ENCODE results near the gene EHMT1. TPM values are rescaled to one million over a fixed set of nuclear protein-coding genes. Genes with fewer than 3 reads are reported as not detected.

EHMT1 gene
- total and polyA plus RNA-seq, 2 of the 13 experiments (the other 11 are each of a cell fraction or from before 2014, with no cell fraction given) = 23.0 to 27.1 TPM

GRCh38 chr9:137618105-137619067, at the start of gene EHMT1 (continued):
- TF ChIP-seq, protein P1, sequence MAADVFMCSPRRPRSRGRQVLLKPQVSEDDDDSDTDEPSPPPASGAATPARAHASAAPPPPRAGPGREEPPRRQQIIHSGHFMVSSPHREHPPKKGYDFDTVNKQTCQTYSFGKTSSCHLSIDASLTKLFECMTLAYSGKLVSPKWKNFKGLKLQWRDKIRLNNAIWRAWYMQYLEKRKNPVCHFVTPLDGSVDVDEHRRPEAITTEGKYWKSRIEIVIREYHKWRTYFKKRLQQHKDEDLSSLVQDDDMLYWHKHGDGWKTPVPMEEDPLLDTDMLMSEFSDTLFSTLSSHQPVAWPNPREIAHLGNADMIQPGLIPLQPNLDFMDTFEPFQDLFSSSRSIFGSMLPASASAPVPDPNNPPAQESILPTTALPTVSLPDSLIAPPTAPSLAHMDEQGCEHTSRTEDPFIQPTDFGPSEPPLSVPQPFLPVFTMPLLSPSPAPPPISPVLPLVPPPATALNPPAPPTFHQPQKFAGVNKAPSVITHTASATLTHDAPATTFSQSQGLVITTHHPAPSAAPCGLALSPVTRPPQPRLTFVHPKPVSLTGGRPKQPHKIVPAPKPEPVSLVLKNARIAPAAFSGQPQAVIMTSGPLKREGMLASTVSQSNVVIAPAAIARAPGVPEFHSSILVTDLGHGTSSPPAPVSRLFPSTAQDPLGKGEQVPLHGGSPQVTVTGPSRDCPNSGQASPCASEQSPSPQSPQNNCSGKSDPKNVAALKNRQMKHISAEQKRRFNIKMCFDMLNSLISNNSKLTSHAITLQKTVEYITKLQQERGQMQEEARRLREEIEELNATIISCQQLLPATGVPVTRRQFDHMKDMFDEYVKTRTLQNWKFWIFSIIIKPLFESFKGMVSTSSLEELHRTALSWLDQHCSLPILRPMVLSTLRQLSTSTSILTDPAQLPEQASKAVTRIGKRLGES (CRISPR knock-in tag; IDR thresholded peaks at IDR 0.05; ENCODE audit: borderline replicate concordance) = no peak
- TF ChIP-seq ZNF616 (CRISPR knock-in tag; IDR thresholded peaks at IDR 0.05; ENCODE audit: low read depth) (no peak), PRDM4 (CRISPR knock-in tag; IDR thresholded peaks at IDR 0.05; ENCODE audit: borderline replicate concordance) (no peak), ZNF24 (IDR thresholded peaks at IDR 0.05) (no peak), ARNT (IDR thresholded peaks at IDR 0.05) (no peak), EED (CRISPR knock-in tag; IDR thresholded peaks at IDR 0.05) (peak; percentile 18; the same call in 1 of the 2 replicates), MED13 (CRISPR knock-in tag; IDR thresholded peaks at IDR 0.05) (no peak), ZNF563 (CRISPR knock-in tag; IDR thresholded peaks at IDR 0.05) (peak; percentile 50), ZNF264 (CRISPR knock-in tag; IDR thresholded peaks at IDR 0.05) (no peak), TARDBP (CRISPR knock-in tag; IDR thresholded peaks at IDR 0.05) (no peak), PPARG (CRISPR knock-in tag; conservative IDR thresholded peaks at IDR 0.05) (peak; percentile 32; the same call in 1 of the 2 replicates)
- TF ChIP-seq, protein P2, sequence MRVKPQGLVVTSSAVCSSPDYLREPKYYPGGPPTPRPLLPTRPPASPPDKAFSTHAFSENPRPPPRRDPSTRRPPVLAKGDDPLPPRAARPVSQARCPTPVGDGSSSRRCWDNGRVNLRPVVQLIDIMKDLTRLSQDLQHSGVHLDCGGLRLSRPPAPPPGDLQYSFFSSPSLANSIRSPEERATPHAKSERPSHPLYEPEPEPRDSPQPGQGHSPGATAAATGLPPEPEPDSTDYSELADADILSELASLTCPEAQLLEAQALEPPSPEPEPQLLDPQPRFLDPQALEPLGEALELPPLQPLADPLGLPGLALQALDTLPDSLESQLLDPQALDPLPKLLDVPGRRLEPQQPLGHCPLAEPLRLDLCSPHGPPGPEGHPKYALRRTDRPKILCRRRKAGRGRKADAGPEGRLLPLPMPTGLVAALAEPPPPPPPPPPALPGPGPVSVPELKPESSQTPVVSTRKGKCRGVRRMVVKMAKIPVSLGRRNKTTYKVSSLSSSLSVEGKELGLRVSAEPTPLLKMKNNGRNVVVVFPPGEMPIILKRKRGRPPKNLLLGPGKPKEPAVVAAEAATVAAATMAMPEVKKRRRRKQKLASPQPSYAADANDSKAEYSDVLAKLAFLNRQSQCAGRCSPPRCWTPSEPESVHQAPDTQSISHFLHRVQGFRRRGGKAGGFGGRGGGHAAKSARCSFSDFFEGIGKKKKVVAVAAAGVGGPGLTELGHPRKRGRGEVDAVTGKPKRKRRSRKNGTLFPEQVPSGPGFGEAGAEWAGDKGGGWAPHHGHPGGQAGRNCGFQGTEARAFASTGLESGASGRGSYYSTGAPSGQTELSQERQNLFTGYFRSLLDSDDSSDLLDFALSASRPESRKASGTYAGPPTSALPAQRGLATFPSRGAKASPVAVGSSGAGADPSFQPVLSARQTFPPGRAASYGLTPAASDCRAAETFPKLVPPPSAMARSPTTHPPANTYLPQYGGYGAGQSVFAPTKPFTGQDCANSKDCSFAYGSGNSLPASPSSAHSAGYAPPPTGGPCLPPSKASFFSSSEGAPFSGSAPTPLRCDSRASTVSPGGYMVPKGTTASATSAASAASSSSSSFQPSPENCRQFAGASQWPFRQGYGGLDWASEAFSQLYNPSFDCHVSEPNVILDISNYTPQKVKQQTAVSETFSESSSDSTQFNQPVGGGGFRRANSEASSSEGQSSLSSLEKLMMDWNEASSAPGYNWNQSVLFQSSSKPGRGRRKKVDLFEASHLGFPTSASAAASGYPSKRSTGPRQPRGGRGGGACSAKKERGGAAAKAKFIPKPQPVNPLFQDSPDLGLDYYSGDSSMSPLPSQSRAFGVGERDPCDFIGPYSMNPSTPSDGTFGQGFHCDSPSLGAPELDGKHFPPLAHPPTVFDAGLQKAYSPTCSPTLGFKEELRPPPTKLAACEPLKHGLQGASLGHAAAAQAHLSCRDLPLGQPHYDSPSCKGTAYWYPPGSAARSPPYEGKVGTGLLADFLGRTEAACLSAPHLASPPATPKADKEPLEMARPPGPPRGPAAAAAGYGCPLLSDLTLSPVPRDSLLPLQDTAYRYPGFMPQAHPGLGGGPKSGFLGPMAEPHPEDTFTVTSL (CRISPR knock-in tag; IDR thresholded peaks at IDR 0.05; ENCODE audit: borderline replicate concordance) = 0 out of 2 replicates have a peak, but pooled peaks have one; percentile 16
- TF ChIP-seq, protein P3, sequence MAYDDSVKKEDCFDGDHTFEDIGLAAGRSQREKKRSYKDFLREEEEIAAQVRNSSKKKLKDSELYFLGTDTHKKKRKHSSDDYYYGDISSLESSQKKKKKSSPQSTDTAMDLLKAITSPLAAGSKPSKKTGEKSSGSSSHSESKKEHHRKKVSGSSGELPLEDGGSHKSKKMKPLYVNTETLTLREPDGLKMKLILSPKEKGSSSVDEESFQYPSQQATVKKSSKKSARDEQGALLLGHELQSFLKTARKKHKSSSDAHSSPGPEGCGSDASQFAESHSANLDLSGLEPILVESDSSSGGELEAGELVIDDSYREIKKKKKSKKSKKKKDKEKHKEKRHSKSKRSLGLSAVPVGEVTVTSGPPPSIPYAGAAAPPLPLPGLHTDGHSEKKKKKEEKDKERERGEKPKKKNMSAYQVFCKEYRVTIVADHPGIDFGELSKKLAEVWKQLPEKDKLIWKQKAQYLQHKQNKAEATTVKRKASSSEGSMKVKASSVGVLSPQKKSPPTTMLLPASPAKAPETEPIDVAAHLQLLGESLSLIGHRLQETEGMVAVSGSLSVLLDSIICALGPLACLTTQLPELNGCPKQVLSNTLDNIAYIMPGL (CRISPR knock-in tag; IDR thresholded peaks at IDR 0.05; ENCODE audit: borderline replicate concordance in 1 of 2, low read depth in 1 of 2) = peak; percentile 43 to 52; a peak in 2 of 4 replicates

Data from HepG2 (cell line).